ENCODE results near the gene SORCS1. TPM values are rescaled to one million over a fixed set of nuclear protein-coding genes. Genes with fewer than 3 reads are reported as not detected.

SORCS1 gene
- total RNA-seq, 2 experiments from 2014 or later, result not detected

DNA sequence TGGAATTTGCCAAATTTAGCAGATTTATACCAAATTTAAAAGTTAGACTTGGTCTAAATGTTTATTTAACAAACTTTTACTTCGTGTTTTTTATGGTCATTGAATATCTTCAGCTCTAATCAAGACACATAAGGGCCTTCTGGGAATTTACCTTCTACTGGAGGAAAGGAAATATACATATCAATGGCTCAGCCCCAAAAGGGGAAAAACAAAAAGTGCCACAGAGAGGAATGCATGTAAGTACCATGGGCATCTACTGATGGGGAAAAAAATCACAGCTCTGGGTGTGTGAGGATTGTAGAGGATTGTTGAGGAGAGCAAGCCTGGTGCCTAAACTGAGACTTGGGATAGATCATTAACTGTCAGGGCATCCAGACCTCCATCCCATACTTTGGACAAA lies 260.3 kb downstream of the SORCS1 start:
- H3K27ac Mint-ChIP-seq, result no peak overlapping the region
- TF ChIP-seq, protein P1, sequence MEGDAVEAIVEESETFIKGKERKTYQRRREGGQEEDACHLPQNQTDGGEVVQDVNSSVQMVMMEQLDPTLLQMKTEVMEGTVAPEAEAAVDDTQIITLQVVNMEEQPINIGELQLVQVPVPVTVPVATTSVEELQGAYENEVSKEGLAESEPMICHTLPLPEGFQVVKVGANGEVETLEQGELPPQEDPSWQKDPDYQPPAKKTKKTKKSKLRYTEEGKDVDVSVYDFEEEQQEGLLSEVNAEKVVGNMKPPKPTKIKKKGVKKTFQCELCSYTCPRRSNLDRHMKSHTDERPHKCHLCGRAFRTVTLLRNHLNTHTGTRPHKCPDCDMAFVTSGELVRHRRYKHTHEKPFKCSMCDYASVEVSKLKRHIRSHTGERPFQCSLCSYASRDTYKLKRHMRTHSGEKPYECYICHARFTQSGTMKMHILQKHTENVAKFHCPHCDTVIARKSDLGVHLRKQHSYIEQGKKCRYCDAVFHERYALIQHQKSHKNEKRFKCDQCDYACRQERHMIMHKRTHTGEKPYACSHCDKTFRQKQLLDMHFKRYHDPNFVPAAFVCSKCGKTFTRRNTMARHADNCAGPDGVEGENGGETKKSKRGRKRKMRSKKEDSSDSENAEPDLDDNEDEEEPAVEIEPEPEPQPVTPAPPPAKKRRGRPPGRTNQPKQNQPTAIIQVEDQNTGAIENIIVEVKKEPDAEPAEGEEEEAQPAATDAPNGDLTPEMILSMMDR (IDR thresholded peaks at IDR 0.05), result no peak
- POLR2A ChIA-PET, result no interaction called here
- no peaks in the 10 kb centered on the region for H3K4me1 Mint-ChIP-seq (ENCODE audit: low read depth)
- CTCF ChIA-PET, result no interaction called here
- H3K27me3 Mint-ChIP-seq, result no peaks in the 10 kb centered on the region
- H3K4me1 ChIP-seq (ENCODE audit: insufficient read depth, low read length), result no peaks in the 10 kb centered on the region
- no peak for DNase-seq
- H3K4me3 ChIP-seq (ENCODE audit: low read length), result no peak overlapping the region
- no peaks in the 10 kb centered on the region for H3K27me3 ChIP-seq (ENCODE audit: control insufficient read depth in 1 of 2, insufficient read depth in 2 of 2, low read length in 2 of 2)
- no peak overlapping the region for H3K27ac ChIP-seq (ENCODE audit: low read depth in 1 of 2, low read length in 2 of 2)
- peaks cover 0 to 10% of the 10 kb centered on the region in 2 experiments for H3K9me3 ChIP-seq (ENCODE audit: control insufficient read depth in 1 of 2, insufficient read depth in 1 of 2, low read length in 2 of 2)
- peaks cover 3% of the 10 kb centered on the region for H3K9me3 Mint-ChIP-seq
- H3K36me3 ChIP-seq (ENCODE audit: insufficient read depth, low read length), result no peaks in the 10 kb centered on the region
- intact Hi-C loops (cut with DNase I, micrococcal nuclease), result no loop called here
- no peak for ATAC-seq (ENCODE audit: poor library complexity)
- H3K4me3 Mint-ChIP-seq, result no peak overlapping the region
- no peaks in the 10 kb centered on the region for H3K36me3 Mint-ChIP-seq (ENCODE audit: low read depth)

DNA sequence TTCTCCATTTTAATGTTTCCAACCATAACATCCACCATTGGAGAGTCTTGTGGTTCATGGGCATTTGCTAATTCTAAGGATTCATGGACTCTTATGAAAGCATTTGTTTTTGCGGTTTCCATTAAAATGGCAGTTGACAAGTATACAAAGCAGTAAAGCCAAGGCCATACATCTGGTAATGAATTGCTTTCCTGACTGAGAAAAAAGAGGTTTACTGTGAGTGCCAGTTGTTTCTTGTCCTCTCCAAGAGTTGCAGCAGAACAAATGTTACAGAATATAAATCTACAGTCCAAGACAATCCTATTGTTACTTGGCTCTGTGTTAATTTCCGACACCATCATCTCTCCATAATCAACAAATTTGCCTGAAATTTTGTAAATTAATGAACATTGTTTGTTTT lies 261.3 kb downstream of the SORCS1 start:
- Mint-ChIP-seq H3K27ac (no peak overlapping the region), H3K36me3 (ENCODE audit: low read depth) (no peaks in the 10 kb centered on the region), H3K27me3 (no peaks in the 10 kb centered on the region), H3K9me3 (peaks cover 8% of the 10 kb centered on the region), H3K4me1 (ENCODE audit: low read depth) (no peaks in the 10 kb centered on the region), H3K4me3 (no peak overlapping the region)
- Histone ChIP-seq H3K36me3 (ENCODE audit: insufficient read depth, low read length) (no peaks in the 10 kb centered on the region), H3K9me3 (ENCODE audit: control insufficient read depth in 1 of 2, insufficient read depth in 1 of 2, low read length in 2 of 2) (peaks cover 0 to 8% of the 10 kb centered on the region in 2 experiments), H3K4me1 (ENCODE audit: insufficient read depth, low read length) (no peaks in the 10 kb centered on the region), H3K27ac (ENCODE audit: low read depth in 1 of 2, low read length in 2 of 2) (no peak overlapping the region), H3K27me3 (ENCODE audit: control insufficient read depth in 1 of 2, insufficient read depth in 2 of 2, low read length in 2 of 2) (no peaks in the 10 kb centered on the region), H3K4me3 (ENCODE audit: low read length) (no peak overlapping the region)
- intact Hi-C loops (cut with DNase I, micrococcal nuclease), result no loop called here
- TF ChIP-seq, protein P1 (IDR thresholded peaks at IDR 0.05), result no peak
- DNase-seq (no peak), ATAC-seq (ENCODE audit: poor library complexity) (no peak)
- CTCF ChIA-PET, result no interaction called here
- POLR2A ChIA-PET, result no interaction called here

DNA sequence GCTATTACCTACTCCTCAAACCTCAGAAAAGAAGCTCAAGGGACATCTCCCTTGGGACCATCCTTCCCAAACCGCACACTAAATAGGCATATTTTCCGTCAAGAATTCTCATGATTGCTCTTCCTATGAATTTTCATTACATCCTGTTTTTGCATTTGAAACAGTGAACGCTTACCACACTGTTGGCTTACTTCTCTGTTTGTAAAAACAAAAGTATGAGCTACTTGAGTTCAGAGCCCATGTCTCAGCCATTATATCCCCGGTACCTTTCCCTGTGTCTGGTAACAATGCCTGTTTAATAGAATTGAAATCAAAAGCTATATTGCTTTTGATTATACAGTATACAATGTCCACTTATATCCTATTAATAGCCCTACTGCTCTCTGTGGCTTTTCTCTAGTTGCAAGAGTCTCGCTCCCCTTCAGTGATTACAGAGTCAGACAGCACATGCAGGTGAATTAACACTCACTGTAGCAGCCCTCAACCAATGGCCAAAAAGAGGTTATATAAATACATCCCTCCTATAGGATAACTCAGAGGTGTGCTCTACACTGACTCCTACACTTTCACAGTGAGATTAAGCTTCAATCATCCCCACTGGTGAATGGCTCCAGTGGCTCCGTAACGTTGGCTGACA lies 264.4 kb downstream of the SORCS1 start:
- H3K4me1 Mint-ChIP-seq (ENCODE audit: low read depth), result no peaks in the 10 kb centered on the region
- Histone ChIP-seq H3K9me3 (ENCODE audit: control insufficient read depth in 1 of 2, insufficient read depth in 1 of 2, low read length in 2 of 2) (peaks cover 0 to 6% of the 10 kb centered on the region in 2 experiments), H3K36me3 (ENCODE audit: insufficient read depth, low read length) (no peaks in the 10 kb centered on the region), H3K4me3 (ENCODE audit: low read length) (no peak overlapping the region), H3K27me3 (ENCODE audit: control insufficient read depth in 1 of 2, insufficient read depth in 2 of 2, low read length in 2 of 2) (no peaks in the 10 kb centered on the region), H3K27ac (ENCODE audit: low read depth in 1 of 2, low read length in 2 of 2) (no peak overlapping the region), H3K4me1 (ENCODE audit: insufficient read depth, low read length) (no peaks in the 10 kb centered on the region)
- H3K36me3 Mint-ChIP-seq (ENCODE audit: low read depth), result no peaks in the 10 kb centered on the region
- TF ChIP-seq, protein P1 (IDR thresholded peaks at IDR 0.05), result no peak
- intact Hi-C loops (cut with DNase I, micrococcal nuclease), result no loop called here
- peaks cover 11% of the 10 kb centered on the region for H3K9me3 Mint-ChIP-seq
- ChIA-PET POLR2A (no interaction called here), CTCF (no interaction called here)
- no peak overlapping the region for H3K27ac Mint-ChIP-seq
- no peaks in the 10 kb centered on the region for H3K27me3 Mint-ChIP-seq
- H3K4me3 Mint-ChIP-seq, result no peak overlapping the region
- ATAC-seq (ENCODE audit: poor library complexity), result no peak
- no peak for DNase-seq

All from CD4-positive, alpha-beta T cell (primary cell).